ENCODE data around the gene PDE3B. TPM values are rescaled to one million over a fixed set of nuclear protein-coding genes. Genes with fewer than 3 reads are reported as not detected.

Gene PDE3B
- total and polyA plus RNA-seq, 9 of the 15 experiments (the other 6 are each of a cell fraction or from before 2014, with no cell fraction given) = 2.3 to 22.5 (median 12.2) TPM

- Histone ChIP-seq H3K9ac (ENCODE audit: insufficient read depth in 1 of 2, low read depth in 2 of 2, low read length in 2 of 2) (no peak overlapping the region), H3K4me3 (no peak overlapping the region), H3K27ac (ENCODE audit: extremely low read depth, low read depth, low read length) (no peak overlapping the region), H3K9me1 (ENCODE audit: control insufficient read depth, insufficient read depth, low read length) (no peaks in the 10 kb centered on the region), H3K4me1 (replicated peaks in 1 of 2; ENCODE audit: control insufficient read depth in 2 of 2, insufficient read depth in 2 of 2, low read length in 2 of 2) (peaks cover 0 to 41% of the 10 kb centered on the region in 2 experiments; a peak in 4 of 5 replicates), H4K20me1 (replicated peaks; ENCODE audit: control insufficient read depth, insufficient read depth, low read length) (no peaks in the 10 kb centered on the region; the same call in 1 of the 2 replicates), H3K36me3 (ENCODE audit: control insufficient read depth, insufficient read depth, low read length) (peaks cover 28% of the 10 kb centered on the region; the same call in 2 of the 3 replicates), H2AFZ (ENCODE audit: low read depth, low read length) (no peak overlapping the region), H3K4me2 (ENCODE audit: insufficient read depth, low read length) (no peak overlapping the region), H3K79me2 (ENCODE audit: control insufficient read depth, insufficient read depth, low read length) (peaks cover 96% of the 10 kb centered on the region), H3K9me3 (replicated peaks; ENCODE audit: control insufficient read depth, insufficient read depth, low read depth, low read length) (no peaks in the 10 kb centered on the region; the same call in 1 of the 2 replicates), H3K27me3 (ENCODE audit: control insufficient read depth in 2 of 2, insufficient read depth in 2 of 2, low read length in 2 of 2) (no peaks in the 10 kb centered on the region)
- ChIA-PET CTCF (ENCODE audit: low intra/inter-chr PET ratio) (no interaction called here), POLR2A (interaction anchor here (1.7 kb wide), 1 partner anchor 9 kb away, joined by 5 read pairs; no protein-coding TSS in a partner anchor)
- DNase-seq (ENCODE audit: extremely low read depth in 1 of 4, low spot score in 3 of 4) (no peak), FAIRE-seq (no peak), ATAC-seq (no peak)
- 81% methylated on average over 3 of the region's 3 CpGs for WGBS (ENCODE audit: insufficient coverage, low coverage, missing lambda C conversion rate)
- TF ChIP-seq NFIC (IDR thresholded peaks at IDR 0.05) (peak; percentile 76), CBX2 (IDR thresholded peaks at IDR 0.05; ENCODE audit: insufficient read depth, low read length, poor library complexity, severe bottlenecking) (no peak)
- in situ Hi-C loops (cut with MboI) = no loop called here
- intact Hi-C loops (cut with micrococcal nuclease) = no loop called here
- no TSS peak for BruUV-seq (replicated peaks)
Measured at GRCh38 chr11:14653090-14653489, 9.5 kb downstream of the PDE3B start.

DNA sequence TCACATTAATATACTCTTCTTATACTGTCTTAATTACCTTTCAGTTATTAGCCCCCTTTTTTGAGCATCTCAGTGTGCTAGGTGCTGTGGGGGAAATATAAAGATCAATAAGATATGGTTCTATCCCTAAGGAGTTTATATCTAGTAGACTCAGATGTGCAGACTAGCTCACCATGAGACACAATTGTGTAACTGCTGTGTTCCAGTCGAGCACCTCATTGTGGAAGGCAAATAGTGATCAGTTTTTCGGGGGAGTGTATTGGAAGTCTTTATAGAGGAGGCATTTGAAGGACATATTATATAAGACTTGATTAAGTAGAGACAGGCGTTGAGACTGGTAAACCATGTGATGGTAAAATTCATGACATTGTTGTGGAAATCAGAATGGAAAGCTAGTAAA is 11.8 kb downstream of the PDE3B start:
- no TSS peak for BruUV-seq (replicated peaks)
- Histone ChIP-seq H3K36me3 (ENCODE audit: control insufficient read depth, insufficient read depth, low read length) (peaks cover 47% of the 10 kb centered on the region), H4K20me1 (replicated peaks; ENCODE audit: control insufficient read depth, insufficient read depth, low read length) (no peaks in the 10 kb centered on the region), H2AFZ (ENCODE audit: low read depth, low read length) (no peak overlapping the region), H3K27me3 (ENCODE audit: control insufficient read depth in 2 of 2, insufficient read depth in 2 of 2, low read length in 2 of 2) (no peaks in the 10 kb centered on the region), H3K27ac (ENCODE audit: extremely low read depth, low read depth, low read length) (peak overlapping the region; percentile 77), H3K4me1 (replicated peaks in 1 of 2; ENCODE audit: control insufficient read depth in 2 of 2, insufficient read depth in 2 of 2, low read length in 2 of 2) (peaks cover 0 to 37% of the 10 kb centered on the region in 2 experiments; a peak in 4 of 5 replicates), H3K9me1 (ENCODE audit: control insufficient read depth, insufficient read depth, low read length) (no peaks in the 10 kb centered on the region), H3K4me3 (no peak overlapping the region), H3K9ac (ENCODE audit: insufficient read depth in 1 of 2, low read depth in 2 of 2, low read length in 2 of 2) (peak overlapping the region in 1 of 2 experiments; percentile 8; a peak in 1 of 4 replicates), H3K79me2 (ENCODE audit: control insufficient read depth, insufficient read depth, low read length) (peaks cover 93% of the 10 kb centered on the region), H3K9me3 (replicated peaks; ENCODE audit: control insufficient read depth, insufficient read depth, low read depth, low read length) (peaks cover 19% of the 10 kb centered on the region), H3K4me2 (ENCODE audit: insufficient read depth, low read length) (peak overlapping the region; percentile 50; the same call in 1 of the 2 replicates)
- ChIA-PET POLR2A (interaction anchor here (1.2 to 3.9 kb wide), 2 partner anchors 13 to 14 kb away, joined by 4 to 19 read pairs; no protein-coding TSS in a partner anchor), CTCF (ENCODE audit: low intra/inter-chr PET ratio) (no interaction called here)
- no peak for FAIRE-seq
- intact Hi-C loops (cut with micrococcal nuclease) = loop anchor here (5.0 kb wide), 2 partner anchors 117 to 118 kb away; no protein-coding TSS in a partner anchor
- DNase-seq (ENCODE audit: extremely low read depth in 1 of 4, low spot score in 3 of 4) = peak in 2 of 4 experiments; percentile 23 to 51
- in situ Hi-C loops (cut with MboI) = no loop called here
- 18% methylated on average over 3 of the region's 3 CpGs for WGBS (ENCODE audit: insufficient coverage, low coverage, missing lambda C conversion rate)
- ATAC-seq = peak; percentile 56
- TF ChIP-seq CEBPB (tag; IDR thresholded peaks at IDR 0.05) (peak; percentile 47; the same call in 1 of the 2 replicates), NFE2L1 (tag; IDR thresholded peaks at IDR 0.05; ENCODE audit: borderline replicate concordance, low read depth) (no peak), DPF2 (IDR thresholded peaks at IDR 0.05) (peak; percentile 29; the same call in 1 of the 2 replicates), CBFA2T3 (IDR thresholded peaks at IDR 0.05) (0 out of 2 replicates have a peak, but pooled peaks have one; percentile 10)

Data from K562 (cell line).